Activated CD4-positive, alpha-beta T cell treated with anti-CD3 and anti-CD28 coated beads, Interleukin-2, Interleukin-6, amounts not matched to agents 100 ng/mL and 50 ng/mL, durations not matched to agents 16 hours and 8 hours (primary cell): ENCODE data around the gene SELENOV.

Experiments
- DNase-seq: peaks from one replicate; pipeline ENCODE4 v3.0.0-alpha.2; 2020

Gene SELENOV

DNA sequence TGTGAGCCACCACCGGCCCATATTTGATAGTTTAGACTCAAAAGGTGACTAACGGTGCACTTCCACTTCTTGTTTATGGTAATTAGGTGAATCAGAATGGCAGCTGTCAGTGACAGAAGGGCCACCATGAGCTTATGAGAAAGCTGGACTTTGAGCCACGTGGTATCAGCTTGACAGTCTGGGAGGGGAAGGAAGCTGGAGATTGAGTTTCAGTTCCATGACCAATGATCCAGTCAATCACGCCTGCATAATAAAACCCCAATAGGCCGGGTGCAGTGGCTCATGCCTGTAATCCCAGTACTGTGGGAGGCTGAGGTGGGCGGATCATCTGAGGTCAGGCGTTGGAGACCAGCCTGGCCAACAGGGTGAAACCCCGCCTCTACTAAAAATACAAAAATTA, 9.6 kb downstream of the SELENOV start:
- DNase-seq = no peak

DNA sequence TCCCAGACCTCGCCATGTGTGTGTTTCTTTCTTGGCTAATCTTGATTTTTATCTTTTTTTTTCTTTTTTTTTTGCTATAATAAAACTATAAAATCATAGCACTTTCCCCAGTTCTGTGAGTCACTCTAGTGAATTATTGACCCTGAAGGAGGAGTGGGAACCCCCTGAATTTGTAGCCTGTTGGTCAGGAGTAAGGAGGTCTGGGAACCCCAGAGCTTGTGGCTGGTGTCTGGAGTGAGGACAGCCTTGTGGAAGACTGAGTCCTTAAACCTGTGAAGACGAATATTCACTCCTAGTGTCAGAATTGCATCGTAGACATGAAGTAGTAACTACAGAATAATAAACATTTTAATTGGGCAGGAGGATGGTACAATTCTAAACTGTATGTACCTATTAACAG, 10.3 kb downstream of the SELENOV start:
- no peak for DNase-seq

DNA sequence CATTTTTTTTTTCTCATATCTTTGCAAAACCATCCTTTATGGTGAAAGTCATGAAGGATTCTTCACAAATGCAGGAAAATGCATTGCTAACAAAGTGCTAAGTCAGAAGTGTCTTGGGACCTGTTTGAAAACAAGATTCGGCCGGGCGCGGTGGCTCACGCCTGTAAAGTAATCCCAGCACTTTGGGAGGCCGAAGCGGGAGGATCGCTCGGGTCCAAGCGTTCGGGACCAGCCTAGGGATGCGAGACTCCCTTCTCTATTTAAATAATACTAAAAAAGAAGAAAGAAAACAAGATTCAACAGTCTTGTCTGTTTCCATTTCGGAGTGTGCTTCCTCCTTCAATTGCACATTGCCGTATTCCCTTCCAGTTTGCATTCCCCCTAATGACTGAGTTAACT, 16.9 kb downstream of the SELENOV start:
- no peak for DNase-seq

DNA sequence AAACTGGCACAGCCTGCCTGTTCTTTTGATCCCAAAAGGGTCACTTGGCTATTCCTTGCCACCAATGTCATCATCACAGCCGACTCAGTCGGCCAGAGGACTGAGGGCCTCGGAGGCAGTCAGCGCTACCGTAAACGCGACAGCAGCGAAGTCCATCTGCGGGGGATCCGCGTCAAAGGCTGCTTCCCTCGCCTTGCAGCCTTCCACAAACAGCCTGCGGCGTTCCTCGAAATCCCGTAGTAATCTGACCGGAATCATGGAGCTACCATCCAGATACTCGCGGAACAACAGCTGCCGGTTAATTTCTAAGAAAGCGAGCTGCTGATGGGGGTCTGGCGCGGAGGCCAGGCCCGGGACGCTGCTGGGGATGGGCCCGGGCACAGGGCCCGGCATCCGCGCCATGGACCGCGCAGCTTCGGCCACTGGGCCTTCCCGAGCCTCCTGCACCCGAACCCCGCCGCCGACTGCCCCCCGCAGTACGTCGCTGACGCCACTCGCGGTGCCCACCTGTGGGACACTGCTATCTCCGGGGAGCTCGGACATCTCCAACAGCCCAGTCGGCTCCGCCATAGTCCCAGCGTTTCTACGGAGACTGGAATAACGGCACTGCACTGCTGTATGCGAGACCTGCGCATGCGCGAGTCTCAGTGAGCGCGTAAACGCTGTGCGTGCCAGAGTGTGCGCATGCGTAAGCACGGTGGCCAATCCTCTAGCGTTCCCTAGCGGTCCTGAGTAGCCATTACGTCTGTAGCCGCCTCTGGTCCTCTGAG, 17.5 kb downstream of the SELENOV start, which contains the start of gene EID2B:
Gene EID2B, minus strand, starts transcription at position 620 of the 770 bp plus-strand sequence. Its CDS starts 50 bp downstream, at position 570.
- peak; percentile 97 for DNase-seq

DNA sequence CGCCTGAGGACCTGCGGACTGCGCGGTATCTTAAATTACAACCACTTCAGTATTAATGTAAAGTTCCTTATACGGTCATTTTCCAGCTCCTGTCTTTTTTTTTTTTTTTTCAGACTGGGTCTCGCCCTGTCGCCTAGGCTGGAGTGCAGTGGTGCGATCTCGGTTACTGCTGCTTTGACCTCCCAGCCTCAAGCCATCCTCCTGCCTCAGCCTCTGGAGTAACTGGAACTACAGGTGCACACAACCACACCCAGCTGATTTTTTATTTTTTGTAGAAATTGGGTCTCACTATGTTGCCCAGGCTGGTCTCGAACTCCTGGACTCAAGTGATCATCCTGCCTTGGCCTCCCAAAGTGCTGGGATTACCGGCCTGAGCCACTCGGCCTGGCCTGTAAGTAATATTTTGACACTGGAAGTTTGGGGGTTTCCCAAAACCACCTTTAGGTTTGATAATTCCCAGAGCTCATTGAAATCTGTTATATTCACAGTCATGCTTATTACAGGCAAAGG, 18.1 kb downstream of the SELENOV start:
- no peak for DNase-seq

DNA sequence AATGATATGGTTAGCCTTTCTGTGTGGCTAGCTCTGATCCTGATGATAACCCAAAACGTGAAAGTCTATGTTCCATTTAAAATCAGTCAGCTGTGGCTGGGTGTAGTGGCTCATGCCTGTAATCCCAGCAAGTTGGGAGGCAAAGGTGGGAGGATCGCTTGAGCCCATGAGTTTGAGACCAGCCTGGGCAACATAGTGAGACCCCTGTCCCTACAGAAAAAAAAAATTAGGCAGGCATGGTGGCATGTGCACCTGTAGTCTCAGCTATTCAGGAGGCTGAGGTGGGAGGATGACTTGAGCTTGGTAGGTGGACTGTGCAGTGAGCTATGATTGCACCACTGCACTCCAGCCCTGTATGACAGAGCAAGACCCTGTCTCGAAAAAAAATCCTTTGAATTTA, 18.9 kb downstream of the SELENOV start:
- DNase-seq = no peak

DNA sequence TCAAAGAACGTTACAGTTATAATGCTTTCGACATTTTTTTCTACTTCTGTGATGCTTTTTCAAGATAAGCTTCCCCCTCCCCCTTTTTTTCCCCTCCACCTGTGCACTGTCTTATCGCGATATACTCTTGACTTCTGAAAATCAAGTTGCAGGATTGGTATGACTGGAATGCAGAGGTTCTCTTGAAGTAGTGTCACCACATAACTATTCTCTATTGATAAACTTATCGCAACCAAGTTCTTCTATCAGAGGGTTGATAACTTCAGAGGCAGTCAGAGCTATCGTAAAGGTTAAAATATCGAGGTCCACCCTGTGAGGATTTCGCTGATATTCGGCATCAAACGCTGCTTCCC, 24.2 kb downstream of the SELENOV start:
- DNase-seq = peak; percentile 23

DNA sequence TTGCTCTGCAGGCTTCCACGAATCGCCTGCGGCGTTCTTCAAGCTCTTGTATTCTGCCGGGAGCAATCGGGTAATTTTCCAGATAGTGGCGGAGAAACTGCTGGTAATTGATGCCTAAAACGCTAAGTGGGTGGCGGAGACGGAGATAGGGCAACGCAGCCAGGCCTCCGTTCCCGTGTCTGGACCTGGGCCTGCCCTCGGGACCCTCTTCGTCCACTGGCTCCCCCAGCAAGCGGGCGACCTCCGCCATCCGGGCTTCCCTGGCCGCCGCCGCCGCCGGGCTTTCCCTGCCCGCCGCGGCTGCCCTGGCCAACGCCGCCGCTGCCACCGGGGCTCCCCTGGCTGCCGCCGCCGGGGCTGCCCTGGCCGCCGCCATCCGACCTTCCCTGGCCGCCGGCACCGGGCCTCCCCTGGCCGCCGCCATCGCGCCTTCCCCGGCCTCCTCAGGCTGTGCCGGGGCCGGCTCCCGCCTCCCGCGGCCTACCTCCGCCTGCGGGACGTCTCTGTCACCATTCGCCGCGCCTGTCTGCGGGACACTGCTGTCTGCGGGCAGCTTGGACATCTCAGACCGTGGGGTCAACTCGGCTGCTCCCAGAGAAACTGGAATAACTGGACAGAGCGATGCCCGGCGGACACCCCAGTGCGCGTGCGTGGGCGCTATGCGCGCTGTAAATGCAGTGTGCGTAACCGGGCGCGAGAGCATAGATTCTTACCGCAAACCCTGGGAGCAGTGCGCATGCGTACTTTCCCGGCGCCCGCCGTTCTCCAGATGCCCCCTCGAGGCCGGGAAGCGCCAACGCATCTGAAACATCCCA, 24.8 kb downstream of the SELENOV start, which contains the start of gene EID2:
Gene EID2, minus strand, starts transcription at position 644 of the 815 bp plus-strand sequence. Its CDS starts 82 bp downstream, at position 562.
- peak; percentile 95 for DNase-seq

DNA sequence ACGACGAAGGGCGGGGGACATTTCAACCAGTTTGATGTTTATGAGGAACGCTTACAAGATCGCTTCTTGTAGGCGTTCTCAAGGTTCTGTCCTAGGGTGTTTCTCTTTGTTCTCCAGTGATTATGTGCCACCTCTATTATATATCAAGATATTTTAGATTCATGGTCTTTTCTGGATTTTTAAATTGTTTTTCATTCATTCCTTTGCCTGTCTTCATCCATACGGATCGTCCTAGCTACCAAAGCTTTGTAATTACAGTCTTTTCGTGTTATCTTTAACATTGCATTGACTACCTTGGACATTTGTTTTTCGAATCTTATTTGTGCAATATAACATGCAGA, 25.4 kb downstream of the SELENOV start:
- DNase-seq = no peak

GRCh38 chr19:39542206-39542605, 27.3 kb downstream of the SELENOV start:
- DNase-seq = no peak

DNA sequence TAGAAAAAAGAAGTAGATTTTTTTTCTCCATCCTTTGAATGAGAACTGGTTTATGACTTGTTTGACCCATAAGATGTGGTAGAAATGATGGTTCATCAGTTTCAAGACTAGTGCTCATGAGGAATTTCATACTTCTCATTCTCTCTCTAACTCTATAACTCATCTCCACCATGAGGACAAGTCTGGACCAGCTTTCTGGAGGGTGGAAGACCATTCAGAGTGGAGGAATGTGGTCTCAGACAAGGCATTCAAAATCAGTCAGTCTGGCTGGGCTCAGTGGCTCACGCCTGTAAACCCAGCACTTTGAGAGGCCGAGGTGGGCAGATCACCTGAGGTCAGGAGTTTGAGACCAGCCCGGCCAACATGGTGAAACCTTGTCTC, 28.5 kb downstream of the SELENOV start:
- DNase-seq = no peak

- DNase-seq = no peak
Measured at GRCh38 chr19:39544226-39544903, 29.4 kb downstream of the SELENOV start.

- DNase-seq = no peak
Measured at GRCh38 chr19:39544911-39545310, 30.0 kb downstream of the SELENOV start.

DNA sequence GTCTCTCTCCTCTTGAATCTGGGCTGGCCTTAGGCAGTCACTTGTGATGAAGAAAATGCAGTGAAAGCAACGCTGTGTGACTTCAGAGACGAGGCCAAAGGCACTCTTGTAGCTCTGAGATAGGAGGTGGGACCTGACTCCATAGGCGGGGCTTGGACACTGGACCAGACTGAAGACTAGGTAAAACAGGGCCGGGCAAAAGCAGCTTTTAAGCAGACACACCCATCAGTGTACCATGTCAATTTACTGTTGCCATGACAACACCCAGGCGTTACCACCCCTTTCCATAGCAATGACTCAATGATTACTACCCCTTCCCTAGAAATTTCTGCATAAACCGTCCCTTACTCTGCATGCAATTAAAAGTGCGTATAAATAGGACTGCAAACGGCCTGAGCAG, 31.7 kb downstream of the SELENOV start:
- DNase-seq = no peak

- DNase-seq = no peak
Measured at GRCh38 chr19:39550197-39550596, 35.3 kb downstream of the SELENOV start.

DNA sequence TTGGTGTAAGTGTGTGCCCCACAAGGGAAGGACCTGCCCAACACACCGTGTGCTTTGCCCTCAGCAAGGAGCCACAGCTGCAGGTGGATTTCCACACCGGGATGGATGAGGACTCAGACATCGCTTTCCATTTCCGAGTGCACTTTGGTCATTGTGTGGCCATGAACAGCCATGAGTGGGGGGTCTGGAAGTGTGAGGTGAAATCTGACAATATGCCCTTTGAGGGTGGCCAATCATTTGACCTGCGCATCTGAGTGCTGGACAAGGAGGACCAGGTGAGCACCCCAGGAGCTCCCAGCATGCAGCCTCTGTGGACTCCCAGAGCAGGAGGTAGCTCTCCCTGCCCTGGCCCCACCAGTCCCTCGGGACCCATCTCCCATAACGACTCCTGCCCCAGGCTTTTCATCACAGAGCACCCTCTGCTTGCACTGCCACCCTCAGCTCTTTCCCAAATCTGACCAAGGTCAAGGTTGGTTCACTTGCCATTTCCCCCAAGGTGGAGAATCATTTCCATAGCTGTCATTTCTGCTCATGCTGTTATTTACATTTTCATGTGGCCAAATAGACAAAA, 38.2 kb downstream of the SELENOV start:
- no peak for DNase-seq

GRCh38 chr19:39554701-39555311, 39.9 kb downstream of the SELENOV start:
- no peak for DNase-seq

DNA sequence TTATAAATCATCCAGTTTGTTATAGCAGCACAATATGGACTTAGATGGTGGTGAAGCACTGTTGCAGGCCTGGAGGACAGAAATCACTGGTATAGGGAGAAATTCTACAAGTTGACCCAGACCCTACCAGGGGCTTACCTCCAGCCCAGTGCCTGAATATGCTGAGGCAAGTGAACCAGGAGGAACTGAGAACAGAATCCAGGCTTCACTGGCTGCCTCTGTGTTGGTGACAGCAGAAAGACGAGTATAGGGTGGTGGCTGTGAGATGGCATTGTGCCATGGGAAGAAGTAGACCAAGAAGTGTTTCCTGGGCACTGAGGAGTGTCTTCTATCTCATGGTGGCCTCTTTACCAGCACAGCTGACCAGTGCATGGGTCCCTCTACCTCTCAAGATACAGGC, 40.9 kb downstream of the SELENOV start:
- no peak for DNase-seq

GRCh38 chr19:39557811-39558623, 43.1 kb downstream of the SELENOV start:
- DNase-seq = peak; percentile 31

GRCh38 chr19:39558624-39559117, 43.7 kb downstream of the SELENOV start:
- peak; percentile 33 for DNase-seq

DNA sequence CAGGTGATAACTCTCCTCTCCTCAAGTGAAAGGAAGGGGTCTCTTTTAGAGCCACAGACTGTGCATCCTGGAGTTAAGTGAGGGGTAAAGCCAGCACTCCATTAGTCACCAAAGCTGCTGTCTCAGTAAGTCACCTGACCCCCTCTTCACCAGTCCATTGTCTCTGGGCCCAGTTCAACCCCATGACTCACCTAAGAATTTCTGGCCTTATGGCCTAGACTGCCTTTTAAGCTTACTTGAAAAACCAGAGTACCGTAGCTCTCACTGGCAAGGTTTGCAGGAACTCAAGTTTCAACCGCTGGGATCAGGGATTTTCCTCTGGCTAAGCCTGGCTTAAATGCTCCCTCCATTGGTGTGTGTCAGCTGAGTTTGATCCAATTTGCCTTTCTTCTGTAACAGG, 48.5 kb downstream of the SELENOV start:
- no peak for DNase-seq

GRCh38 chr19:39566064-39566463, 51.1 kb downstream of the SELENOV start:
- DNase-seq = no peak
